AG08396 (cell line): ENCODE results near the gene POLD1.
"Not testable (repeated sequence)": the region's sequence is repeated elsewhere in the genome, so short reads cannot be mapped to it uniquely, and the experiment has no call there.

ENCODE experiments used
- DNase-seq: peaks from one replicate; pipeline ENCODE4 v3.0.0; 2012; ENCODE audit warnings: low spot score, mixed read lengths

Gene POLD1

DNA sequence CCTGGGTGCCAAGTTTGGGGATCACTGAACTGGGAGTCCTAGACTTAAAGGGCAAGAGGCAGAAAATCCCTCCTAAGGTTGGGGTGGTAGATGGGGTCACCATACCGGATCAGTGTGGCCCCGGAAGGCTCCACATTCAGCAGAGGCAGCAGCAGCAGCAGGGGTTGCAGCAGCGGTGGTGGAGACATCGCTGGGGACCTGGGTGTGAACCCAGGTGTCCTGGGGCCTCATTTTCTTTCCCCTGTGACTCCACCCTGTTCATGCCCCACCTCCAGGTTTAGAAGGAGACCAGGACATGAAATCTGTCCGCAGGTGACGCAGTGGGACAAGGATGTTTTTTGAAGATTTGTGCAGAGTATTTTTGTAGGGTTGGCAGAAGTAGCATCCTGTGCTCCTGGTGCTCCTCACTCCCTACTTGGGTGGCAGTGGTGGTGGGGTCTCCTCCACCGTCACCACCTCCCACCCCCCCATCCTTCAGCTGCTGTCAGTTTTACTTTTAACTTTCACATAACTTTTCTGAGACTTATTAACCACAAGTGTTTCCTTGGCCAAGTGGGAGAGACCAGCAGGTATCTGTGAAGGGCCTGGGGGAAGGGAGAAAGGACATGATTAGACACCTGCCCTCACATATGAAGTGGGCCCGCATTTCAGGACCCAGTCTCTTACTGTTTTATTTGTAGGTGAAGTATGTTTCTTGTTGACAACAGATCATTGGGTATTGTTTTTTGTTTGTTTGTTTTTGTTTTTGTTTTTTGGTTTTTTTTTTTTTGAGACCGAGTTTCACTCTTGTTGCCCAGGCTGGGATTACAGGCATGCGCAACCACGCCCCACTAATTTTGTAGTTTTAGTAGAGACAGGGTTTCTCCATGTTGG, 18.5 kb upstream of the POLD1 start, which contains the start of gene NAPSA:
NAPSA (minus strand) TSS at position 206 of the 873 bp plus-strand sequence; CDS start at position 188, 18 bp downstream.
- no peak for DNase-seq

GRCh38 chr19:50368649-50369570, 15.2 kb upstream of the POLD1 start:
- DNase-seq, result peak; percentile 93

GRCh38 chr19:50371914-50372475, 12.2 kb upstream of the POLD1 start:
- no peak for DNase-seq

- DNase-seq, result peak; percentile 92
Measured at GRCh38 chr19:50376166-50377050, 7.7 kb upstream of the POLD1 start, which contains the start of gene NR1H2. TSS of gene NR1H2 (plus strand) at chr19:50376457. CDS start at chr19:50377606, 1,149 bp downstream.

GRCh38 chr19:50377051-50377461, 7.1 kb upstream of the POLD1 start:
- DNase-seq, result no peak

- no peak for DNase-seq
Measured at GRCh38 chr19:50377517-50377916, 6.6 kb upstream of the POLD1 start.

GRCh38 chr19:50378169-50378862, 5.8 kb upstream of the POLD1 start:
- no peak for DNase-seq

DNA sequence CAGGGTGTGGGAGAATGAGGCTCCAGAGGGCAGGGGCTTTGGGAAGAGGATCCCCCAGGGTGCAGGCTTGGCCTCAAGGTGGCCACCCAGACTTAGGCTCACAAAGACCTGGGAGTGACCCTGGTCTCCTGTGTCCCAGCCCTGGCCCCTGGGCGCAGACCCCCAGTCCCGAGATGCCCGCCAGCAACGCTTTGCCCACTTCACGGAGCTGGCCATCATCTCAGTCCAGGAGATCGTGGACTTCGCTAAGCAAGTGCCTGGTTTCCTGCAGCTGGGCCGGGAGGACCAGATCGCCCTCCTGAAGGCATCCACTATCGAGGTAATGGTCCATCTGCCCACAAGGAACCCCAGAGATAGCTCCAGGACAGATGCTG, 5.3 kb upstream of the POLD1 start:
- DNase-seq, result no peak

GRCh38 chr19:50379602-50380001, 4.5 kb upstream of the POLD1 start:
- DNase-seq, result no peak

DNA sequence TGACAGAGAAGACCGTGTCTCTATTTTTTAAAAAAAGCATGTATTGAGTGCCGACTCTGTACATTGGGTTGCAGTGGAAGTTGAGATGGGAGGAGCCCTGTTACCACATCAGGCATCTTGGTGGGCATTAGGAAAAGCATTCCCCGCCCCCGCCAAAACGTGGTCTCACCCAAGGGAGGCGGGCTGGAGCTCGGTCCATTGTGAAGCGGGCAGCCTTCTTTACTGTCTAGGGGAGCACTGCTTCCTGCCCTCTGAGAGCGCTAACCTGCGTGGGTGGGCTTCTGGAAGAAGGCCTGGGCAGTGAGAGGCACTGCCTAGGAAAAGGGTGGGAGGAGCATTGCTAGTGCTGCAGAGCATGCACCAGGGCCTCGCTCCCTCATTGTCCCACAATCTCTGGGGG, 4.0 kb upstream of the POLD1 start:
- no peak for DNase-seq

DNA sequence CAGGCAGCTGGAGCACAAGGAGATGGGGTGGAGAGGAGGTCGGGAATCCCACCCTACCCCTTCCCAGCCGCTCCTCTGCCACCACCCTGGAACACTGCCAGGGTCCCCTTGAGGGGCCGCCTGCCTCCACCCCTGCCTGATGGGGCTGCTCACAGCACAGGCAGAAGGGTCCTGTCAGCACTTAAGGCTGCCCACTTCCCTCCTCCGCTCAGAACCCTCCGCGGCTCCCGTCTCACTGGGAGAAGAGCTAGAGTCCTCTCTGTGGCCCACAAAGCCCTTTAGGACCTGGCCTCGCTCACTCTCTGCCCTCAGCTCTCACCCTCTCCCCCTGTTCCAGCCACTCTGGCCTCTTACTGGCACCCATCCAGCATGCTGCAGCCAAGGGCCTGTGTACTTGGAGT, 3.4 kb upstream of the POLD1 start:
- DNase-seq, result no peak

DNA sequence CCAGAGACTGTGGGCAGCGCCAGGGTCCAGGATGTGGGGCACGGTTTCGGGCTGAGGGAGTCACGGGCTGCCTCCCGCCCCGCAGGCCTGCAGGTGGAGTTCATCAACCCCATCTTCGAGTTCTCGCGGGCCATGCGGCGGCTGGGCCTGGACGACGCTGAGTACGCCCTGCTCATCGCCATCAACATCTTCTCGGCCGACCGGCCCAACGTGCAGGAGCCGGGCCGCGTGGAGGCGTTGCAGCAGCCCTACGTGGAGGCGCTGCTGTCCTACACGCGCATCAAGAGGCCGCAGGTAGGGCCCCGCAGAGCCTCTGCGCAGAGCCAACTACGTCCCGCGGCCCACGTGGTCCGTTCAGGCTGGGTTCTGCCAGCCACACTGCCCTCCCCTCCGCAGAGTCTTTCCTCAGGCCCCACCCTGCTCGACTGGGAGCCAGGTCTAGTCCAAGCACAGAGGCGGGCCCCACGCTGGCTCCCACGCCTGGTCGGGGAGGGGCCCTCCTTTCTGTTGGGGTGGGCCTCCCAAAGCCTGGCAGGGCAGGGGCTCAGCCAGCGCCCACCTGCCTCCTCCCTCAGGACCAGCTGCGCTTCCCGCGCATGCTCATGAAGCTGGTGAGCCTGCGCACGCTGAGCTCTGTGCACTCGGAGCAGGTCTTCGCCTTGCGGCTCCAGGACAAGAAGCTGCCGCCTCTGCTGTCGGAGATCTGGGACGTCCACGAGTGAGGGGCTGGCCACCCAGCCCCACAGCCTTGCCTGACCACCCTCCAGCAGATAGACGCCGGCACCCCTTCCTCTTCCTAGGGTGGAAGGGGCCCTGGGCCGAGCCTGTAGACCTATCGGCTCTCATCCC, 2.0 kb upstream of the POLD1 start:
- no peak for DNase-seq

GRCh38 chr19:50383001-50383851, 921 bp upstream of the POLD1 start:
- DNase-seq, result peak; percentile 16

GRCh38 chr19:50384685-50385535, 763 bp downstream of the POLD1 start:
- peak; percentile 26 for DNase-seq

DNA sequence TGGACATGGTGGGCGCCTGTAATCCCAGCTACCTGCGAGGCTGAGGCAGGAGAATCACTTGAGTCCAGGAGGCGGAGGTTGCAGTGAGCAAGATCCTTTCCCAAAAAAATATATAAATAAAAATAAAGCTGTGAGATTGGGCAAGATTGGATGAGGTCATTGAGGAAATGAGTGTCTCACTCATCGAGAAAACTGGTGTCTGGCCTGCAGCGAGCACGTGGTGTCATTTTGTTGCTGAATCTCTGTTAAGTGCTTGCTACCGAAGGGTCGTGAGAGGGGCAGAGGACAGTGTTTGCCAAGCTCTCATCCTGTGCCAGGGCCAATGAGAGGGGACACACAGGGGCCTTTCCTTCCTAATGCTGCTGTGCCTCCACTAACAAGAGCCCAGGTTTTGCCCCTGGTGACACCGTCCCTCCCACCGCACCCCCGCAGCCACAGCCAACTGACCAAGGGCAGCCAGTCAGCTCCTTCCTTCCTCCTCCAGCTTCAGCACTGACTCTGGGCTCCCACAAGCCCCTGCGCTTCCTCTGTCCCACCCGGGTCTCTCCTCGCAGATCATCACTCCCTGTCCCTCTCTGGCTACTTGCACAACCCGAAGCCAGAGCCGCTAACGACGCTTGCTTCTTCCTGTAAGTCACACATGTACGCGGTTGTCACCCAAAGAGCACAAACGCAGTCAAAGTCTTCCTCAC, 3.2 kb downstream of the POLD1 start:
- DNase-seq, result no peak

DNA sequence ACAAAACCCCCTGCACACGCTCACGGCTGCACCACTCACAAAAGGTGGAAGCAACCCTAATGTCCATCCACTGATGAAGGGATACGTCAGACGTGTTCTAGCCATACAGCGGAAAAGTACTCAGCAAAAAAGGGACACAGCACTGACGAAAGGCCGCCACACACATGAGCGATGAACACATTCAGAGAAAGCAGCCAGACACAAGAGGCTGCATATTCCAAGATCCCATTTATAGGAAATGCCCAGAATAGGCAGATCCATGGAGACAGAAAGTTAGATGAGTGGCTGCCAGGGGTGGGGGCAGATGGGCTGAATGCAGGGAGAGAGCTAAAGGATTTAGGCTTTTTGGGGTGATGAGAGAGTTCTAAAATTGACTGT, 3.7 kb downstream of the POLD1 start:
- DNase-seq, result no peak

- DNase-seq, result not testable (repeated sequence)
Measured at GRCh38 chr19:50390295-50390694, 6.1 kb downstream of the POLD1 start.
